GM18870 (cell line): ENCODE results near the gene ANKS1A.

Source experiments
- ATAC-seq: cut with Tn5 transposase; IDR thresholded peaks from one replicate; pipeline ENCODE4 v1.9.1; 2021; ENCODE audit warnings: moderate library complexity; ENCODE audit not compliant: unreplicated experiment

Gene ANKS1A

GRCh38 chr6:35080821-35081425, 191.9 kb downstream of the ANKS1A start:
- no peak for ATAC-seq

- ATAC-seq = no peak
These were observed 192.4 kb downstream of the ANKS1A start for GRCh38 chr6:35081426-35081851.

GRCh38 chr6:35082046-35082732, 193.1 kb downstream of the ANKS1A start:
- no peak for ATAC-seq

GRCh38 chr6:35082733-35083403, 193.8 kb downstream of the ANKS1A start:
- ATAC-seq = no peak

GRCh38 chr6:35083507-35083906, 194.5 kb downstream of the ANKS1A start:
- no peak for ATAC-seq

GRCh38 chr6:35084041-35084491, 195.0 kb downstream of the ANKS1A start:
- ATAC-seq = no peak

GRCh38 chr6:35084511-35085203, 195.6 kb downstream of the ANKS1A start:
- no peak for ATAC-seq

GRCh38 chr6:35085359-35086281, 196.6 kb downstream of the ANKS1A start:
- ATAC-seq = no peak

- ATAC-seq = no peak
These were observed 197.2 kb downstream of the ANKS1A start for GRCh38 chr6:35086282-35086632.

GRCh38 chr6:35086636-35087360, 197.7 kb downstream of the ANKS1A start:
- no peak for ATAC-seq

GRCh38 chr6:35087361-35088280, 198.6 kb downstream of the ANKS1A start:
- ATAC-seq = no peak

GRCh38 chr6:35088281-35089215, 199.5 kb downstream of the ANKS1A start:
- no peak for ATAC-seq

- ATAC-seq = no peak
These were observed 200.3 kb downstream of the ANKS1A start for GRCh38 chr6:35089216-35089934.

- no peak for ATAC-seq
These were observed 201.0 kb downstream of the ANKS1A start for GRCh38 chr6:35089935-35090505.

GRCh38 chr6:35090734-35091133, 201.7 kb downstream of the ANKS1A start:
- ATAC-seq = no peak

- no peak for ATAC-seq
These were observed 202.5 kb downstream of the ANKS1A start for GRCh38 chr6:35091346-35092083.
